SW480 (cell line): ENCODE data around the gene WNK2.
"Not testable (repeated sequence)": the region's sequence is repeated elsewhere in the genome, so short reads cannot be mapped to it uniquely, and the experiment has no call there.

ENCODE experiments used
- DNase-seq: peaks from one replicate; pipeline ENCODE4 v3.0.0-alpha.2; 2016; ENCODE audit warnings: low spot score

The WNK2 gene

GRCh38 chr9:93237540-93237939 is 53.6 kb downstream of the WNK2 start:
- DNase-seq, result no peak

DNA sequence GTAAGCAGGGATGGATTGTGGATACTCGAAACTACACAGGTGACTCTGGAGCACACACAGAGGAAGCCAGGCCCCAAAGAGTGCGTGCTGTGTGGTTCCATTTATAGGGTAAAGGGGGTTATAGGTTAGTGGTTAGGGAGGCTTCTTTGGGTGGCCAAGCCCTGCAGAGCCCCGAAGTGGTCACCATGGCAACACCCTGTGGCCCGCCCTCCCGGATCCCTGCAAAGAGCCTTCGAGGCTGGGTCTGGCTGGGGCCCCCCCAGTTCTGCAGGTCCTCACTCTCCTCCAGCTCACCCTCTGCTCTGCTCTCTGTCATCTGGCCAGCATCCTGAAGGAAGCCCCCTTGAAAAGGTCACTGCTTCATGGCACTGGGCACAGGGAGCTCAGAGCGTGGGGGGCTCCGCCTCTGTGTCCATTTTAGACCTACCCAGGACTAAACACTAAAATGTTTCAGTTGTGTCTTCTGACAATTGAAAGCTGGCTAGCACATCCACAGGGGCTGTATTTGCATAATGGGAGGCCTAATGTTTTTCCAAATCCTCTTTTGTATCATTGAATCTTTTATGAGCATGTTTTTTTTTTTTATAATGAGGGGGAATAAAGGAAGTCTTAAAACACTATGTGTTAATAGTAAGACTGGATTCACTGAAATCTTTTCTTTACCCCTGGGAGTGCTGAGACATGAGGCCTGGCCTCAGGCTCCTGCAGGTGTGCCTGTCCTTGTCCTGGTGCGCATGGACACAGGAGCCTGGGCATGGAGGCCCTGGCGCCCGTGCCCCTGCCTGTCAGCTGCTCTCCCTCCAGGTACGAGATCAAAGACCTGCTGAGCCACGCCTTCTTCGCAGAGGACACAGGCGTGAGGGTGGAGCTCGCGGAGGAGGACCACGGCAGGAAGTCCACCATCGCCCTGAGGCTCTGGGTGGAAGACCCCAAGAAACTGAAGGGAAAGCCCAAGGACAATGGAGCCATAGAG is 55.3 kb downstream of the WNK2 start:
- peak; percentile 34 for DNase-seq

DNA sequence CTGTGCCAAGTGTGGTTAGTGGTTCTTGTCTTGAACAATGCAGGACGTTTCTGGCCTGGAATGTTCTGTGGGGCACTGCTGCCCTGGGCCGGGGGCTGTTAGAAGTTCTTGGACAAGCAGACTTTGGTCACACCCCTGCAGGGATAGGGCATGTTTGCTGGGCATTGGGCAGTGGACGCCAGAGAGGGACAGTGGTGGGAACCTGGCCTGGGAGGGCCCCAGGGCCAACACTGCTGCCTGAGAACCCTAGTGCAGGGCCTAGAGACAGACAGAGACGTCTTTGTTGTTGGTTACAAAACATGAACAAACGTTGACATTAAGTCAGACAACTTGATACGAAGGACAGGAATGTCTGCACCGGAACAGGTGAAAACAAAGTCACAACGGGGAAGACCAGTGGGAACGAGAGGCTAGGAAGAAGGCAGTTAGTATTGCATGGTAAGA is 57.0 kb downstream of the WNK2 start:
- DNase-seq, result no peak

GRCh38 chr9:93243112-93243511 is 59.2 kb downstream of the WNK2 start:
- no peak for DNase-seq

GRCh38 chr9:93244101-93244500 is 60.2 kb downstream of the WNK2 start:
- no peak for DNase-seq

GRCh38 chr9:93244510-93245436 is 60.8 kb downstream of the WNK2 start:
- no peak for DNase-seq

DNA sequence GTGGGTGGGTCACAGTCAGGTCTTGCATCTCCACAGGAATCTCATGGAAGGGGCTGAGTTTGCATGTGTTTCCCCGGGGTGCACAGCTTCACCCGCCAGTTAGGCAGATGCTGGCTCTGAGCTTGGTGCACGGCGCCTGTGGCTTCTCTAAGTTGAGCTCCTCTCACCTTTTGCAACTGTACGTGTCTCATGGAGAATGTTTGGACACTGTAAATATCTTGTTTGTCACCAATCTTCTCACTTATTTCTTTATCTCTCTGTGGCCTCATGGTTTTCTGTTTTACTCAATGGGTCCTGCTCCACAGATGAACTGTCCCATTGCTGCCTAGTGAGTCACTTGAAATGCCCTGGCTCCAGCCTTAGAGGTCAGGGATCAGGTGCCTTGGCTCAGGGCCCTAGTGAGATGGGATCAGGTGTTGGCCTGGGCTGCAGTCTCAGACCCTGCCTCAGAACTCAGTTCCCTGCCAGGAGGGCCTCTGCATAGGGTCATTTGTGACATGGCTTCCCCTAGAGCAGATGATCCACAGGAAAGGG is 61.6 kb downstream of the WNK2 start:
- DNase-seq, result no peak

- no peak for DNase-seq
These were observed 62.2 kb downstream of the WNK2 start for GRCh38 chr9:93246111-93246510.

DNA sequence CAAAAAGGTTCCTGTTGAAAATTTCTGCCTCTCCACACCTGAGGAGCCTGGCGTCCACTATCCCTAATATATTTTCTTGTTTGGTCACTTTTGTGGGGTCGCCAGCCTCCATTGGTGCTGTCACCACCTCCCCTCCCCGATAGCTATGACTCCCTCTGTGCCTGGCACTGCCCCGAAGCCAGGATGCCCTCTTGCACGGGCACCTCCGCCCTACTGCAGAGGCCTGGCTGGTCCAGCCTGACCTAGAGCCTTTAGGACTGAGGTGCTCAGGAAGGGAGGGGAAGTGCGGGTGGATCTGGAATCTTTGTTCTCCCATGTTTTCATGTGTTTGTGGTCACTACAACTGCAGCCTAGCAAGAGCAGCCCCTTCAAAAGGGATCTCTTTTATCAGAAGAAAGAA is 62.6 kb downstream of the WNK2 start:
- DNase-seq, result no peak

GRCh38 chr9:93247099-93247865 is 63.3 kb downstream of the WNK2 start:
- no peak for DNase-seq

- no peak for DNase-seq
These were observed 64.0 kb downstream of the WNK2 start for GRCh38 chr9:93247892-93248291.

DNA sequence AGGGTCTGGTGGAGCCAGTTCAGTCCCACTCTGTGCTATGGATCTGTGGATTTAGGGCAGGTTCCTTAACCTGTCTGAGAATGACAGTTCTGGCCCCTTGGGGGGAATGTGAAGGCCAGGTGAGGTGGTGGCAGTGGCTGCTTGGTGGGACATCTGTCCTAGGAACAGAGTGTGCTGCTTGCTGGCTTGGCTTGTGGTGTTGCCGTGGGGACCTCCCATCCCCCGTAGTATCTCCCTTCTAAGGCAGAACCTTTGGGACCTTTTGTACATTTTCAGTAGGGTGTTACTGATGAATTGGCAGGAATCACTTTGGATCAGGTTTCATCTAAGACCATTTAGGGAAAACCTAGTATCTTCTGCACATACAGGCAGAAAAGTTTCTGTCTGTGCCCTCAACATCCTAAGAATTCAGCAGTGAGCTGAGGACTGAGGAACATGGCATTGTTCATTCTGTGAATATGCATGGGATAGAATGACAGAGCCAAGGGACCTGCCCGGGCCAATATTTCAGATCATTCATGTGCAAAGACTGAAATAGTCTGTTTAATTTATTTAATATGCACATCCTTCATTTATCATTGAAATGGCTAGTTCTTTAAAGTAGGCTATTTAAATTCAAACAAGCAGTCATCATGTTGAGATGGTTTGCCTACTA is 64.6 kb downstream of the WNK2 start:
- DNase-seq, result no peak

- no peak for DNase-seq
These were observed 66.2 kb downstream of the WNK2 start for GRCh38 chr9:93250185-93250584.

GRCh38 chr9:93251309-93251708 is 67.4 kb downstream of the WNK2 start:
- DNase-seq, result not testable (repeated sequence)

DNA sequence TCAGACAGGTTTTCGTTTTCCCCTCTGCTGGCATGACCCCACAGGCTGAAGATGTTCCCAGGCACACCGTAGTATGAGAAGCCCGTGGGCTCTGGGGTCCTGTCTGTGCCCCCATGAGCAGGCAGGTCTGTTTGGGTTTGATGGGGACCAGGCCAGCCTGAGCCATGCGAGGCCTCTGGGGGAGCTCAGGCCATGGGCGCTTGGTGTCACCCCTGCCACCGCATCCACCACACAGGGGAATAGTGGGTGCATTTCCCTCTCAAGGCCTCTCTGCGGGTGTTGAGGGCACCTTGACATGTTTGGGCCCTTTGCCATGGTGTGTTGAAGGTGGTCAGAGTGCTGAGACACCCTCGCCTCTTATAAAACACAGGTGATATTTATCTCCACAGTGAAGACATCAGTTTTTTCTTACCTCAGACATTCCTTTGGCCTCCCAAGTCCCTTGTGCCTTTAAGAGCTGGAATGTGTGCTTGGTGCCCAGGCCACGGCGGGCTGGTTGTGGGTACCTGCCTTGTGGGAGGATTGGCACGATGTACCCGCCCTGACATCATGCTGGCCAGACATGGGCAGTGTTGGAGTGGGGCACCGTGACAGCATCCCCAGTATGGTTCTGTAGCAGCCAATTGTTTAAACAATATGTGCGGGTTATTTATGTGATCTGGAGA is 68.3 kb downstream of the WNK2 start:
- no peak for DNase-seq

DNA sequence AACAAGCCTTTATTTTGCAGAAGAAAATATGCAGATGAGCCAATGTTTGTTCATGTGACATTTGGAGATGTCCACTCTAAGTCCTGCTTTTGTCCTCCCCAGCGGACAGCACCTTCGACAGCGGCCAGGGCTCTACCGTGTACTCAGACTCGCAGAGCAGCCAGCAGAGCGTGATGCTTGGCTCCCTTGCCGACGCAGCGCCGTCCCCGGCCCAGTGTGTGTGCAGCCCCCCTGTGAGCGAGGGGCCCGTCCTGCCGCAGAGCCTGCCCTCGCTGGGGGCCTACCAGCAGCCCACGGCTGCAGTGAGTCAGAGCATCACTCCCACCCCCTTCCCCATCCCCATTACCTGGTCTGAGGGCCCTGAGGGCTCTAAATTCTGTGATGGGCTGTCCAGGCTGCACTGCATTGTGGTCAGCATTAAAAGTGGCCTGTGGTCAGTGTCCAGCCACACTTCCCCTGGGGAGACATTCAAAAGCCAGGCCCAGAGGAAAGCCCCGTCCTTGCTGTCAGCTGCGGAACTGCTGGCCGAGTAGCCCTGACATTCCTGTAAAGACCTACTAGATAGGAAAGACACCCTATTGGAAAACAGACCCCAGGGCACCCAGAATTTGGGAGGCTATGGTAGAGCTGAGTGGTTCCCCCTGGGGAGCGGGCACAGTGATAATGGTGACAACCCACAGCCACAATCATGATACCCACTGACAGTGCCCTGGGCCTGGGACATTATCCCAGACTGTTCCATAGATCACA is 69.0 kb downstream of the WNK2 start:
- DNase-seq, result no peak

- DNase-seq, result no peak
These were observed 69.7 kb downstream of the WNK2 start for GRCh38 chr9:93253633-93254032.

GRCh38 chr9:93254061-93254481 is 70.1 kb downstream of the WNK2 start:
- no peak for DNase-seq

DNA sequence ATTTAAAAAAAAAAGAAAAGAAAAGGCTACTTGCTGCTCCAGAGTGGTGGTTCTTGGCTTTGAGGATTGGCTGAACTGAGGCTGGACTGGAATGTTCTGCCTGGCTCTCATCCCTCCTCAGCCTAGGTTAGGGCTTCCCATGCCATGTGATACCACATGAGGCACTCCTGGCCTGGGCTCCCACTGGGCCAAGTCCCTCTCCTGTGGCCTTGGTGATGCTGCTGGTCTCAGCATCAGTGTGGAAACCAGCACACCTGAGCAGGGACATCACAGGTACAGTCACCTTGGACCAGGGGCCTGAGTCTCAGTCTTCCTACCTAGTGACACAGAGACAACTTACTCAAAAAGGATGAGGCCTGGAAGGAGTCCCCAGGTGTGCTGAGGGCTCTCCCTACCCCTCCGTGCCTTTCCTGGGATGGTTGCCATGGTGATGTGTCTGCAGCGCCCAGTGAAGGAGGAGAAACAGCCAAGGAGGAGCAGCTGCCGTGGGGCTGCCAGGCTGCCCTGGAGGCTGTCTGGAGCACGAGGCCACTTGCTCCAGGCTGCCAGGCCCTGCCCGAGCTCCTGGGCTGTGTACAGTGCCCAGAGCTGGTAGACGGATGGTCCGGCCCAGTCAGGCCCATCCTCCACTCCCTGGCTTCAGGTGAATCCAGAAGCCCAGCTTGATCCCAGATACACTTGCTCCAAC is 71.0 kb downstream of the WNK2 start:
- no peak for DNase-seq
